ENCODE measurements around the gene CRYAA.
"Not testable (repeated sequence)": the region's sequence is repeated elsewhere in the genome, so short reads cannot be mapped to it uniquely, and the experiment has no call there.

- TF ChIP-seq POLR2A, CTCF, POLR2AphosphoS5 (IDR thresholded peaks at IDR 0.05): not testable (repeated sequence)
Measured at GRCh38 chr21:43178175-43178826, 9.5 kb downstream of the CRYAA start.

All from prostate gland (tissue), 2 donors.